Adrenal gland (tissue), 12 donors: ENCODE results near the gene DMPK. TPM values are rescaled to one million over a fixed set of nuclear protein-coding genes. Genes with fewer than 3 reads are reported as not detected.

ENCODE experiments used
- DNase-seq, 7 donors: peaks; one replicate each; pipeline ENCODE4 v3.0.0-alpha.2; 2019 to 2020
- H3K27ac ChIP-seq, 5 donors: fragments of 200-600 bp; sonication (generic) in 4 of 5; 1 replicate in 3 of 5; 2 replicates in 2 of 5; pipeline versions ENCODE4 v1.5.1 to v1.8.0; 2016 to 2020; ENCODE audit warnings: mild to moderate bottlenecking in 1 of 5
- H3K27me3 ChIP-seq: fragments of 200-600 bp; 2 replicates; pipeline ENCODE4 v1.8.0; 2021
- H3K36me3 ChIP-seq, 2 donors: fragments of 200-600 bp; replicated peaks in 1 of 2; 1 replicate in 1 of 2; 2 replicates in 1 of 2; pipeline versions ENCODE4 v1.5.1 to v1.8.0; 2018 to 2022
- H3K4me1 ChIP-seq, 2 donors: fragments of 200-600 bp; replicated peaks in 1 of 2; 1 replicate in 1 of 2; 2 replicates in 1 of 2; pipeline versions ENCODE4 v1.5.1 to v1.8.0; 2018 to 2021
- H3K4me3 ChIP-seq, 4 donors: fragments of 200-600 bp; sonication (generic) in 3 of 4; one replicate each; pipeline ENCODE4 v1.5.1; 2016 to 2018
- H3K9me3 ChIP-seq, 3 donors: fragments of 200-600 bp; sonication (generic) in 1 of 3; replicated peaks in 1 of 3; 1 replicate in 2 of 3; 2 replicates in 1 of 3; pipeline versions ENCODE4 v1.5.1 to v1.8.0; 2016 to 2021
- CTCF ChIP-seq, 6 experiments: fragments of 450-650 bp in 4 of 6; fragments of 200-600 bp in 2 of 6; sonication (generic) in 1 of 6; IDR thresholded peaks; 1 replicate in 5 of 6; 2 replicates in 1 of 6; pipeline versions ENCODE4 v1.5.1 to v1.8.0; 2016 to 2021; ENCODE audit warnings: antibody characterized with exemption in 6 of 6, mild to moderate bottlenecking in 2 of 6, moderate library complexity in 1 of 6
- POLR2A ChIP-seq, 2 donors: fragments of 450-650 bp; IDR thresholded peaks; one replicate each; pipeline ENCODE4 v1.6.1; 2017; ENCODE audit warnings: antibody characterized with exemption in 2 of 2, mild to moderate bottlenecking in 2 of 2, moderate library complexity in 1 of 2
- WGBS, 4 donors: extraction: QIAGEN DNeasy Blood & Tissue Kit in 2 of 4; methylation state at CpG; one replicate each; pipeline versions ENCODE4 v1.1.5 to v1.1.7; 2013 to 2017; 5-methylcytosine and 5-hydroxymethylcytosine counted together
- intact Hi-C, 2 donors: fragments of 100-400 bp; cut with DNase I; formaldehyde crosslinking; loops; one replicate each; pipeline versions ENCODE4 v1.14.1 to v1.15.0; 2022 to 2023
- polyA plus RNA-seq, 3 donors: library from polyadenylated mRNA; stranded (reverse); fragments of 200-250 nt in 2 of 3; fragments of 350-450 nt in 1 of 3; fragmentation: Illumina TruSeq in 1 of 3; extraction: RNeasy Lipid Tissue Mini Kit (QIAGEN cat#74804) in 1 of 3; gene quantifications; one replicate each; pipeline ENCODE4 v1.2.3, GENCODE V29; 2013 to 2014
- total RNA-seq, 9 donors: library from RNA; depleted of rRNA in 4 of 9; stranded (reverse); fragments of >200 nt in 4 of 9; fragments of 120-200 nt in 1 of 9; fragmentation: NEBNext Ultra II Directional in 1 of 9; extraction: Animal tissue kit (Norgen Biotek cat#: 25700) in 1 of 9; gene quantifications; one replicate each; pipeline versions ENCODE4 v1.1.0 to v1.2.4, GENCODE V29; 2013 to 2023
- donor health status: healthy with polysubstance abuse.
- donor health status: Bipolar disorder and iron deficiency.
- donor health status: DM: yes; HTN: yes; CAD: no.
- donor health status: DM: no; HTN: no; CAD: no.
- donor health status: DM: no; HTN: no; CAD: no.
- donor health status: DM: yes; HTN: yes; CAD: no.

DMPK gene
- total and polyA plus RNA-seq, 12 donors, result 76.8 to 748 (median 129) TPM

GRCh38 chr19:45773384-45773783 is 8.9 kb downstream of the DMPK start:
- TF ChIP-seq CTCF (IDR thresholded peaks at IDR 0.05) (no peak), POLR2A (IDR thresholded peaks at IDR 0.05) (no peak)
- no peak overlapping the region for H3K27ac ChIP-seq
- peaks cover 0 to 10% of the 10 kb centered on the region in 2 donors for H3K4me1 ChIP-seq
- peaks cover 0 to 37% of the 10 kb centered on the region in 2 donors for H3K36me3 ChIP-seq
- H3K4me3 ChIP-seq, result no peak overlapping the region
- no peaks in the 10 kb centered on the region for H3K27me3 ChIP-seq
- 21 to 35% (median 29%) methylated on average over 2 of the region's 2 CpGs for WGBS, 4 donors
- DNase-seq, result no peak
- intact Hi-C loops, result no loop called here
- no peaks in the 10 kb centered on the region for H3K9me3 ChIP-seq

GRCh38 chr19:45772912-45773311 is 9.4 kb downstream of the DMPK start:
- Histone ChIP-seq H3K27me3 (no peaks in the 10 kb centered on the region), H3K36me3 (peaks cover 0 to 32% of the 10 kb centered on the region in 2 donors), H3K27ac (peak overlapping the region in 2 of 5 donors; percentile 90 to 92), H3K4me3 (no peak overlapping the region), H3K4me1 (peaks cover 0 to 10% of the 10 kb centered on the region in 2 donors), H3K9me3 (no peaks in the 10 kb centered on the region)
- intact Hi-C loops, result no loop called here
- DNase-seq, result no peak
- no peak for TF ChIP-seq CTCF (IDR thresholded peaks at IDR 0.05)
- no peak for TF ChIP-seq POLR2A (IDR thresholded peaks at IDR 0.05)
- WGBS, 4 donors, result 86 to 100% (median 96%) methylated on average over 2 to 3 of the region's 3 CpGs; no CpG with 5 or more reads in 1 of the 4 donors

- Histone ChIP-seq H3K9me3 (no peaks in the 10 kb centered on the region), H3K36me3 (peaks cover 0 to 26% of the 10 kb centered on the region in 2 donors), H3K4me1 (peaks cover 0 to 10% of the 10 kb centered on the region in 2 donors), H3K4me3 (no peak overlapping the region), H3K27me3 (no peaks in the 10 kb centered on the region), H3K27ac (peak overlapping the region in 3 of 5 donors; percentile 83 to 92 (median 90))
- TF ChIP-seq CTCF (IDR thresholded peaks at IDR 0.05), result no peak
- TF ChIP-seq POLR2A (IDR thresholded peaks at IDR 0.05), result no peak
- 67 to 72% (median 70%) methylated on average over 14 of the region's 14 CpGs for WGBS, 4 donors
- intact Hi-C loops, result no loop called here
- peak in 1 of 7 donors; percentile 48 for DNase-seq
Measured at GRCh38 chr19:45772130-45772840, 10.0 kb downstream of the DMPK start.

GRCh38 chr19:45771311-45771933 is 10.9 kb downstream of the DMPK start:
- H3K27ac ChIP-seq, result peak overlapping the region in 4 of 5 donors; percentile 75 to 92 (median 86)
- TF ChIP-seq POLR2A (IDR thresholded peaks at IDR 0.05) (peak in 1 of 2 donors; percentile 20), CTCF (IDR thresholded peaks at IDR 0.05) (no peak)
- intact Hi-C loops, result no loop called here
- H3K9me3 ChIP-seq, result no peaks in the 10 kb centered on the region
- H3K4me1 ChIP-seq, result peaks cover 7 to 16% of the 10 kb centered on the region in 2 donors
- WGBS, 4 donors, result 70 to 84% (median 80%) methylated on average over 12 to 46 of the region's 46 CpGs
- H3K36me3 ChIP-seq, result peaks cover 0 to 17% of the 10 kb centered on the region in 2 donors
- DNase-seq, result peak in 6 of 7 donors; percentile 42 to 73 (median 57)
- H3K4me3 ChIP-seq, result no peak overlapping the region
- no peaks in the 10 kb centered on the region for H3K27me3 ChIP-seq
